ENCODE results near the gene UNC5A. TPM values are rescaled to one million over a fixed set of nuclear protein-coding genes. Genes with fewer than 3 reads are reported as not detected.

Gene UNC5A
- total and polyA plus RNA-seq, 11 donors, result 0.09 to 0.43 (median 0.20) TPM; not detected in 7

DNA sequence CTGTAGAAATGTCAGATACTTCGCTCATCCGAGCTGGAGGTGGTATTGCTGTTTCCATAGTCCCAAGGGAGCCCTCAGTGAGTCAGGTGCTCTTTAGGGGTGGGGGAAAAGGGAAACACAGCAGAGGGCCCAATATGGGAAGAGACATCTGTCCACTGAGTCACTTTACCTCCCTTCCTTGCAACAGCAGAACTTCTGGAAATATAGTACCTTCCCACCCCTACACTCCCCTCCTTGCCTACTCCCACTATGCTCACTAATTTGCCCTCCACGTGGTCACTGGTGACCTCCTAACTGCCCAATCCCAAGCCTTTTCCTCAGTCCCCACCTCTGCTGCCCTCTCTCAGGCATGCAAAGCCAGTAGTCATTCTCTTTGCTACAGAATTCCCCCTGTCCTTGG is 86.9 kb downstream of the UNC5A start:
- peaks cover 0 to 5% (median 0%) of the 10 kb centered on the region in 9 donors for H3K27me3 ChIP-seq
- peaks cover 0 to 80% (median 2%) of the 10 kb centered on the region in 12 donors for H3K4me1 ChIP-seq
- H3K4me3 ChIP-seq, result peak overlapping the region in 1 of 12 donors; percentile 63
- peaks cover 0 to 5% (median 0%) of the 10 kb centered on the region in 9 donors for H3K36me3 ChIP-seq
- intact Hi-C loops (cut with DNase I), result no loop called here
- DNase-seq (no peak), ATAC-seq (no peak)
- H3K9me3 ChIP-seq, result no peaks in the 10 kb centered on the region
- TF ChIP-seq, protein P1, sequence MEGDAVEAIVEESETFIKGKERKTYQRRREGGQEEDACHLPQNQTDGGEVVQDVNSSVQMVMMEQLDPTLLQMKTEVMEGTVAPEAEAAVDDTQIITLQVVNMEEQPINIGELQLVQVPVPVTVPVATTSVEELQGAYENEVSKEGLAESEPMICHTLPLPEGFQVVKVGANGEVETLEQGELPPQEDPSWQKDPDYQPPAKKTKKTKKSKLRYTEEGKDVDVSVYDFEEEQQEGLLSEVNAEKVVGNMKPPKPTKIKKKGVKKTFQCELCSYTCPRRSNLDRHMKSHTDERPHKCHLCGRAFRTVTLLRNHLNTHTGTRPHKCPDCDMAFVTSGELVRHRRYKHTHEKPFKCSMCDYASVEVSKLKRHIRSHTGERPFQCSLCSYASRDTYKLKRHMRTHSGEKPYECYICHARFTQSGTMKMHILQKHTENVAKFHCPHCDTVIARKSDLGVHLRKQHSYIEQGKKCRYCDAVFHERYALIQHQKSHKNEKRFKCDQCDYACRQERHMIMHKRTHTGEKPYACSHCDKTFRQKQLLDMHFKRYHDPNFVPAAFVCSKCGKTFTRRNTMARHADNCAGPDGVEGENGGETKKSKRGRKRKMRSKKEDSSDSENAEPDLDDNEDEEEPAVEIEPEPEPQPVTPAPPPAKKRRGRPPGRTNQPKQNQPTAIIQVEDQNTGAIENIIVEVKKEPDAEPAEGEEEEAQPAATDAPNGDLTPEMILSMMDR (IDR thresholded peaks at IDR 0.05), result no peak
- no peak for TF ChIP-seq POLR2A (IDR thresholded peaks at IDR 0.05)
- peak overlapping the region in 1 of 12 donors; percentile 83 for H3K27ac ChIP-seq
- WGBS, 4 donors, result 56 to 63% (median 61%) methylated on average over 3 of the region's 3 CpGs

DNA sequence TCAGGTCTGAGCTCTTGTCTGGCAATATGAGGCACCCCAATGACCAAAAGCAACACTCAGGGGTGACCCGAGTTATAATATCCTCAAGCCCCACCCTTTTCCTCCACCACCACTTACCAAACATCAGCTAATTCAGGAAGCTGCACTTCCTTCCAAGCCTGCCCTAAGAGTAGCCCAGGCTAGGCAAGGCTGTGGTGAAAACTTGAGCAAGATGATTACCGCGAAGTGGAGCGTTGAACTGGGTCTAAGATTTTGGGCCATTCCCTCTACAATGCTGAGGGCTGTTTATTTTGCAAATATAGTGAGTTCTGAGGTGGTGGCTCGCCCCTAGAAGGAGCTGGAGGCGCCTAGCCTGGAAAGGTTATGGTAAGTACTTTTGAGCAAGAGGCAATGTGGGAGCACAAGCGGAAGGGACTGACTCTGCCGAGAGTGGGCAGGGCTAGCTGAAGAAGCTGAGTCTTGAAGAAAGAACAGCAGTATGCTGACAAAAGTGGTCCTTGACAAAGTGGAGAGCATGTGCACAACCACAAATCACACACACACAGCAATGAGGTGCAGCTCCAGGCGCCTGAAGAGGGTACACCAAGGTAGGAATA is 89.0 kb downstream of the UNC5A start, which contains the start of gene HK3:
Gene HK3 (minus strand): TSS at position 51 of the 596 bp plus-strand sequence. CDS start 3,187 bp downstream, outside the sequence.
- Histone ChIP-seq H3K4me3 (peak within 1 kb of the TSS in 5 of 12 donors; percentile 1 to 63 (median 30)), H3K27ac (peak within 1 kb of the TSS in 3 of 12 donors; percentile 10 to 83 (median 45)), H3K27me3 (no peaks in the 10 kb centered on the region), H3K9me3 (no peaks in the 10 kb centered on the region), H3K36me3 (peaks cover 0 to 26% (median 18%) of the 10 kb centered on the region in 9 donors), H3K4me1 (peaks cover 0 to 89% (median 2%) of the 10 kb centered on the region in 12 donors)
- DNase-seq (peak in 1 of 5 donors; percentile 38), ATAC-seq (peak in 3 of 4 donors; percentile 50 to 72 (median 66))
- TF ChIP-seq, protein P1 (IDR thresholded peaks at IDR 0.05), result no peak
- no peak for TF ChIP-seq POLR2A (IDR thresholded peaks at IDR 0.05)
- intact Hi-C loops (cut with DNase I), result no loop called here
- WGBS, 4 donors, result 61 to 79% (median 69%) methylated on average over 8 to 9 of the region's 9 CpGs

DNA sequence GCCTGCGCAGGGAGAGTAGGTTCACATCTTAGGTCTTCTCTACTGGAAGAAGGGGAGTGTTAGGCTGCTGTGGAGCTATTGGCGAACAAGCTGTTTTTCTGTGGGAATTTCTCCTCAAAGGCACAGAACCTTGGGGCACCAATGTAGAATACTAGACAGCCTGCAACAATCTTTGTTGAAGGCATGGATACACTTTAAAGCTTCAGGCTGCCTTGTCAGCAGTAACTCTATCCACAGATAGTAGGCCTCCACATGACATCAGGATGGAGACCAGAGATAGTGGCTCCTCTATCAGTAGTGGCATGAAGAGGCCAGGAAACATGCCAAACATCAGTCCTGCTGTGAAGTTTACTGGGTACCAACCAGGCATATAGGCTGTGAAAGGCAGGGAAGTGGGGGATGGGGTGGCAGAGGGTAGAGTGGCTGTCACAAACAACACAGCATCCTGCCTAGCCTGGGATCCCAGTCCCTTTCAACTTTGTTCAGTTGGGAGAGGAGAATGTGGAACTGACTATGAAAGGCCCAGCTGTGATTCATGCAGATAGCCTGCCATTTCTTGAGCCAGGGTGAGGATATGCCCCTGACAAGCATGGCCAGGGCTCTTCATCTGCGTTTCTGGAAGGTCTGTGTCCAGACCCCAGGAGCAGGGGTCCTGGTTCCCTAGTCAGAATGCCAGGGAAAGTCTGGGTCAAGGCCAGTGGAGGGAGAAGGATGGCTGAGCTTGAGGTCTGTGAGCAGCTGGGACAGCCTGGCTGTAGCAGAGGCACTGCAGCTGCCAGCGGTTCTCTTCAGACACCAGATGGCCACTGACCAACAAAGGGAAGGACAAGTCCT is 89.8 kb downstream of the UNC5A start:
- H3K27ac ChIP-seq, result peak overlapping the region in 2 of 12 donors; percentile 10 to 83
- ATAC-seq (no peak), DNase-seq (no peak)
- H3K36me3 ChIP-seq, result peaks cover 0 to 34% (median 26%) of the 10 kb centered on the region in 9 donors
- WGBS, 4 donors, result 85 to 96% (median 90%) methylated on average over 2 to 4 of the region's 4 CpGs
- H3K9me3 ChIP-seq, result no peaks in the 10 kb centered on the region
- intact Hi-C loops (cut with DNase I), result no loop called here
- peak overlapping the region in 1 of 12 donors; percentile 63 for H3K4me3 ChIP-seq
- H3K27me3 ChIP-seq, result no peaks in the 10 kb centered on the region
- peaks cover 0 to 81% (median 2%) of the 10 kb centered on the region in 12 donors for H3K4me1 ChIP-seq
- TF ChIP-seq, protein P1 (IDR thresholded peaks at IDR 0.05), result no peak
- TF ChIP-seq POLR2A (IDR thresholded peaks at IDR 0.05), result no peak

DNA sequence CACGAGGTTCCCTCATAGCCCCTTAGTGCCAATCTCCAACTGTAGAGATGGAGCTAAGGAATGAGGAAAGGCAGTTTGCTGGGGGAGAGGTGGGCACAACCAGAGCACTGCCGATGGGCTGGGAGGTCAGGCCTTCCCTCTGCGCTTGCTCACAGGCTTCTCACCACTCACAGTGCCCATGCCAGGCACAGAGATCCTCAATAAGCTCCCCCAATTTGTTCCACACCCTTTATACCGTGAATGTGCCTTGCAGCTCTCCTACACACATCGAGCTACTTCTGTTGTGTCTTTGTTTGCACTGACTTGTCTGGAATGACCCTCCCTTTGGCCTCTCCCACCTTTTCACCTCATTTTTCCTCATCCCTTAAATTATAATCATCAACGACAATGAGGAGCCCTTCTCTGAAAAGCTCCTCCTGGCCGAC is 90.4 kb downstream of the UNC5A start:
- Histone ChIP-seq H3K36me3 (peaks cover 0 to 40% (median 32%) of the 10 kb centered on the region in 9 donors), H3K27ac (peak overlapping the region in 1 of 12 donors; percentile 83), H3K27me3 (no peaks in the 10 kb centered on the region), H3K4me3 (no peak overlapping the region), H3K4me1 (peaks cover 0 to 75% (median 2%) of the 10 kb centered on the region in 12 donors), H3K9me3 (no peaks in the 10 kb centered on the region)
- DNase-seq (no peak), ATAC-seq (no peak)
- TF ChIP-seq, protein P1 (IDR thresholded peaks at IDR 0.05), result no peak
- TF ChIP-seq POLR2A (IDR thresholded peaks at IDR 0.05), result no peak
- 85 to 86% (median 85%) methylated on average over 6 to 7 of the region's 7 CpGs for WGBS, 4 donors
- intact Hi-C loops (cut with DNase I), result no loop called here

Measured in heart left ventricle (tissue), 16 donors.